HepG2 (cell line): Measurements from ENCODE around the gene TNFAIP1. TPM values are rescaled to one million over a fixed set of nuclear protein-coding genes. Genes with fewer than 3 reads are reported as not detected.

Experiments
- BCLAF1 ChIP-seq: fragments of 450-650 bp; IDR thresholded peaks from 2 replicates; pipeline ENCODE4 v1.6.1; 2017; ENCODE audit warnings: mild to moderate bottlenecking
- CTCF ChIP-seq: sonication (generic); formaldehyde crosslinking; IDR thresholded peaks from 2 replicates; pipeline ENCODE4 v1.5.0; 2020; ENCODE audit warnings: mild to moderate bottlenecking, missing genetic modification reagents, moderate library complexity
- ETV6 ChIP-seq: sonication (generic); formaldehyde crosslinking; conservative IDR thresholded peaks from 2 replicates; pipeline ENCODE4 v1.4.0; 2020; ENCODE audit warnings: missing genetic modification reagents
- HBP1 ChIP-seq: IDR thresholded peaks from 2 replicates; pipeline ENCODE4 v1.6.1; 2016; ENCODE audit warnings: low read depth, control low read depth
- JARID2 ChIP-seq: sonication (generic); formaldehyde crosslinking; IDR thresholded peaks from 2 replicates; pipeline ENCODE4 v1.8.1; 2023; ENCODE audit warnings: missing genetic modification reagents, inconsistent platforms; ENCODE audit not compliant: insufficient replicate concordance
- MTERF4 ChIP-seq: sonication (generic); formaldehyde crosslinking; IDR thresholded peaks from 2 replicates; pipeline ENCODE4 v1.8.0; 2023; ENCODE audit warnings: mild to moderate bottlenecking, missing genetic modification reagents
- MXD3 ChIP-seq: IDR thresholded peaks from 2 replicates; pipeline ENCODE4 v1.6.1; 2016; ENCODE audit warnings: mild to moderate bottlenecking, missing biosample characterization, missing genetic modification reagents
- NCOA2 ChIP-seq: sonication (generic); formaldehyde crosslinking; IDR thresholded peaks from 2 replicates; pipeline ENCODE4 v1.8.0; 2022; ENCODE audit warnings: inconsistent platforms
- NR2C2 ChIP-seq: sonication (generic); formaldehyde crosslinking; IDR thresholded peaks from 2 replicates; pipeline ENCODE4 v1.4.0; 2020; ENCODE audit warnings: missing genetic modification reagents, mild to moderate bottlenecking, moderate library complexity, borderline replicate concordance
- NRL ChIP-seq: sonication (generic); formaldehyde crosslinking; IDR thresholded peaks from 2 replicates; pipeline ENCODE4 v1.5.0; 2020; ENCODE audit warnings: missing genetic modification reagents, mild to moderate bottlenecking, moderate library complexity, borderline replicate concordance
- RBAK ChIP-seq: sonication (generic); formaldehyde crosslinking; IDR thresholded peaks from 2 replicates; pipeline ENCODE4 v1.5.1; 2020; ENCODE audit warnings: mild to moderate bottlenecking, missing genetic modification reagents
- RBFOX2 ChIP-seq: fragments of 200-400 bp; formaldehyde crosslinking; IDR thresholded peaks from 2 replicates; pipeline ENCODE4 v1.6.1; 2017; ENCODE audit warnings: low read depth, mild to moderate bottlenecking, low read length
- TBL1XR1 ChIP-seq: fragments of 150-350 bp; IDR thresholded peaks from 2 replicates; pipeline ENCODE4 v1.6.1; 2014; ENCODE audit warnings: borderline replicate concordance, low read length; ENCODE audit not compliant: partially characterized antibody
- TCF7L2 ChIP-seq: IDR thresholded peaks from 2 replicates; pipeline ENCODE4 v1.6.1; 2011; ENCODE audit warnings: mild to moderate bottlenecking, low read depth, low read length, moderate library complexity
- U2AF1 ChIP-seq: fragments of 200-400 bp; formaldehyde crosslinking; optimal IDR thresholded peaks from 2 replicates; pipeline ENCODE3; 2017; ENCODE audit warnings: mild to moderate bottlenecking, low read depth, low read length
- ZNF224 ChIP-seq: sonication (generic); formaldehyde crosslinking; IDR thresholded peaks from 2 replicates; pipeline ENCODE4 v1.5.0; 2020; ENCODE audit warnings: mild to moderate bottlenecking, missing genetic modification reagents
- ZNF343 ChIP-seq: sonication (generic); formaldehyde crosslinking; IDR thresholded peaks from 2 replicates; pipeline ENCODE4 v1.4.0; 2020; ENCODE audit warnings: mild to moderate bottlenecking, missing genetic modification reagents
- ZNF513 ChIP-seq: sonication (generic); formaldehyde crosslinking; conservative IDR thresholded peaks from 2 replicates; pipeline ENCODE4 v1.5.0; 2020; ENCODE audit warnings: missing genetic modification reagents
- ZNF557 ChIP-seq: sonication (generic); formaldehyde crosslinking; IDR thresholded peaks from 2 replicates; pipeline ENCODE4 v1.4.0; 2020; ENCODE audit warnings: missing genetic modification reagents
- ZNF772 ChIP-seq: sonication (generic); formaldehyde crosslinking; IDR thresholded peaks from 2 replicates; pipeline ENCODE4 v1.5.0; 2020; ENCODE audit warnings: mild to moderate bottlenecking, missing genetic modification reagents
- polyA plus RNA-seq, 8 experiments: library from polyadenylated mRNA; depleted of rRNA in 3 of 8; stranded (reverse) in 7 of 8; unstranded in 1 of 8; fragments of >200 nt; fragmentation: Illumina TruSeq in 4 of 8; extraction: Trizol in 4 of 8; gene quantifications; 2 replicates each; pipeline versions ENCODE4 v1.2.1 to v1.2.3, GENCODE V29; 2011 to 2016; ENCODE audit warnings: low read depth in 4 of 8, missing spikeins in 1 of 8, mixed read lengths in 1 of 8; ENCODE audit not compliant: insufficient read depth in 1 of 8
- total RNA-seq, 5 experiments: library from RNA; depleted of rRNA; stranded (reverse); fragments of >200 nt; fragmentation: Illumina TruSeq; extraction: Trizol; gene quantifications; 2 replicates each; pipeline ENCODE4 v1.2.3, GENCODE V29; 2016; ENCODE audit warnings: low read depth in 1 of 5

TNFAIP1 gene
- total and polyA plus RNA-seq, 2 of the 13 experiments (the other 11 are each of a cell fraction or from before 2014, with no cell fraction given): 17.5 to 40.6 TPM

- TF ChIP-seq JARID2 (CRISPR knock-in tag) (no peak), NR2C2 (CRISPR knock-in tag) (no peak), RBFOX2 (peak; percentile 58), ZNF513 (no peak), MTERF4 (CRISPR knock-in tag) (no peak), NRL (CRISPR knock-in tag) (0 out of 2 replicates have a peak, but pooled peaks have one; percentile 34), ETV6 (CRISPR knock-in tag) (no peak), RBAK (no peak), TCF7L2 (no peak), HBP1 (CRISPR knock-in tag) (0 out of 2 replicates have a peak, but pooled peaks have one; percentile 43), TBL1XR1 (no peak), U2AF1 (no peak), ZNF557 (CRISPR knock-in tag) (no peak), ZNF343 (CRISPR knock-in tag) (0 out of 2 replicates have a peak, but pooled peaks have one; percentile 26), BCLAF1 (no peak), ZNF772 (no peak), CTCF (no peak), ZNF224 (CRISPR knock-in tag) (no peak), NCOA2 (CRISPR knock-in tag) (no peak), MXD3 (CRISPR knock-in tag) (no peak)
Measured at GRCh38 chr17:28367641-28368305, 32.2 kb downstream of the TNFAIP1 start (continued).
